ENCODE results near the gene FAM120A. TPM values are rescaled to one million over a fixed set of nuclear protein-coding genes. Genes with fewer than 3 reads are reported as not detected.

FAM120A gene
- total and polyA plus RNA-seq, 9 of the 15 experiments (the other 6 are each of a cell fraction or from before 2014, with no cell fraction given), result 8.7 to 71.0 (median 42.2) TPM

- peak; percentile 91 for TF ChIP-seq ZBTB40 (IDR thresholded peaks at IDR 0.05)
- no peak for TF ChIP-seq ZBTB40 (CRISPR knock-in tag; IDR thresholded peaks at IDR 0.05)
- no peak for TF ChIP-seq FOXJ2 (tag; IDR thresholded peaks at IDR 0.05)
- TF ChIP-seq NKRF (IDR thresholded peaks at IDR 0.05; ENCODE audit: borderline replicate concordance), result no peak
- no peak for TF ChIP-seq CEBPZ (IDR thresholded peaks at IDR 0.05; ENCODE audit: borderline replicate concordance, low read depth, low read length)
- TF ChIP-seq ZNF175 (CRISPR knock-in tag; IDR thresholded peaks at IDR 0.05; ENCODE audit: low read depth), result peak; percentile 81; the same call in 1 of the 2 replicates
These were observed 1.8 kb downstream of the FAM120A start, which contains the start of gene FAM120AOS (continued) for GRCh38 chr9:93453047-93453914.
